Body of pancreas (tissue), 4 donors: ENCODE results near the gene MFSD6.

Experiments used
- POLR2A ChIP-seq, 3 donors: fragments of 450-650 bp; IDR thresholded peaks; one replicate each; pipeline ENCODE4 v1.6.1; 2016; ENCODE audit warnings: antibody characterized with exemption in 3 of 3, mild to moderate bottlenecking in 2 of 3
- TF ChIP-seq, protein P1 (sequence below), 7 experiments: fragments of 450-650 bp in 4 of 7; fragments of 200-600 bp in 3 of 7; sonication (generic) in 3 of 7; IDR thresholded peaks; one replicate each; pipeline ENCODE4 v1.5.1; 2016 to 2019; ENCODE audit warnings: antibody characterized with exemption in 7 of 7

DNA sequence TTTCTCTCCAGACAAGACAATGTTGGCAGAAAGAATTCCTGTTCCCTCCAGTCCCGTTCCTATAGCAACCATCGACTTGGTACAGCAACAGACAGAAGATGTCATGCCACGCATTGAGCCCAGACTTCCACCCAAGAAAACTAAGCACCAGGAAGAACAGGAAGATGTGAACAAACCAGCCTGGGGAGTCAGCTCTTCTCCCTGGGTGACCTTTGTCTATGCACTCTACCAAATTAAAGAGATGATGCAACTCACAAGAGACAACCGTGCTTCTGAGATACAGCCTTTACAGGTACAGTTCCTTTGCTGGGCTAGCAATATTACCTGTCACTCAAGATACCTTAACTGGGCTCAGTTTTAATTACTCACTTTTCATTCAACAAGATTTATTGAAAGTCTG is 89.3 kb downstream of the MFSD6 start:
- TF ChIP-seq, protein P1, sequence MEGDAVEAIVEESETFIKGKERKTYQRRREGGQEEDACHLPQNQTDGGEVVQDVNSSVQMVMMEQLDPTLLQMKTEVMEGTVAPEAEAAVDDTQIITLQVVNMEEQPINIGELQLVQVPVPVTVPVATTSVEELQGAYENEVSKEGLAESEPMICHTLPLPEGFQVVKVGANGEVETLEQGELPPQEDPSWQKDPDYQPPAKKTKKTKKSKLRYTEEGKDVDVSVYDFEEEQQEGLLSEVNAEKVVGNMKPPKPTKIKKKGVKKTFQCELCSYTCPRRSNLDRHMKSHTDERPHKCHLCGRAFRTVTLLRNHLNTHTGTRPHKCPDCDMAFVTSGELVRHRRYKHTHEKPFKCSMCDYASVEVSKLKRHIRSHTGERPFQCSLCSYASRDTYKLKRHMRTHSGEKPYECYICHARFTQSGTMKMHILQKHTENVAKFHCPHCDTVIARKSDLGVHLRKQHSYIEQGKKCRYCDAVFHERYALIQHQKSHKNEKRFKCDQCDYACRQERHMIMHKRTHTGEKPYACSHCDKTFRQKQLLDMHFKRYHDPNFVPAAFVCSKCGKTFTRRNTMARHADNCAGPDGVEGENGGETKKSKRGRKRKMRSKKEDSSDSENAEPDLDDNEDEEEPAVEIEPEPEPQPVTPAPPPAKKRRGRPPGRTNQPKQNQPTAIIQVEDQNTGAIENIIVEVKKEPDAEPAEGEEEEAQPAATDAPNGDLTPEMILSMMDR (IDR thresholded peaks at IDR 0.05) = no peak
- no peak for TF ChIP-seq POLR2A (IDR thresholded peaks at IDR 0.05)
